Measurements from ENCODE around the gene DBNDD2.

Gene DBNDD2

GRCh38 chr20:45433976-45434375 is 25.9 kb downstream of the DBNDD2 start:
- Histone ChIP-seq H3K4me3 (ENCODE audit: low read depth, low read length) (no peak overlapping the region), H3K27me3 (ENCODE audit: insufficient read depth, low read length) (no peaks in the 10 kb centered on the region), H3K4me1 (ENCODE audit: control insufficient read depth, insufficient read depth, low read length, unreplicated experiment) (peaks cover 5% of the 10 kb centered on the region), H3K79me2 (ENCODE audit: control insufficient read depth, insufficient read depth, low read length, unreplicated experiment) (no peaks in the 10 kb centered on the region), H3K27ac (ENCODE audit: low read depth, low read length) (no peak overlapping the region), H2AFZ (ENCODE audit: low read length, unreplicated experiment) (no peak overlapping the region), H3K36me3 (ENCODE audit: insufficient read depth, low read length) (no peaks in the 10 kb centered on the region)

GRCh38 chr20:45436732-45437485 is 28.8 kb downstream of the DBNDD2 start:
- peak overlapping the region; percentile 39; the same call in 1 of the 2 replicates for H3K27ac ChIP-seq (ENCODE audit: low read depth, low read length)
- no peaks in the 10 kb centered on the region for H3K36me3 ChIP-seq (ENCODE audit: insufficient read depth, low read length)
- no peaks in the 10 kb centered on the region for H3K27me3 ChIP-seq (ENCODE audit: insufficient read depth, low read length)
- peak overlapping the region; percentile 97 for H2AFZ ChIP-seq (ENCODE audit: low read length, unreplicated experiment)
- H3K79me2 ChIP-seq (ENCODE audit: control insufficient read depth, insufficient read depth, low read length, unreplicated experiment) = no peaks in the 10 kb centered on the region
- H3K4me1 ChIP-seq (ENCODE audit: control insufficient read depth, insufficient read depth, low read length, unreplicated experiment) = peaks cover 5% of the 10 kb centered on the region
- H3K4me3 ChIP-seq (ENCODE audit: low read depth, low read length) = peak overlapping the region; percentile 88

- no peaks in the 10 kb centered on the region for H3K79me2 ChIP-seq (ENCODE audit: control insufficient read depth, insufficient read depth, low read length, unreplicated experiment)
- H3K27me3 ChIP-seq (ENCODE audit: insufficient read depth, low read length) = peaks cover 19% of the 10 kb centered on the region
- H3K36me3 ChIP-seq (ENCODE audit: insufficient read depth, low read length) = no peaks in the 10 kb centered on the region
- no peak overlapping the region for H2AFZ ChIP-seq (ENCODE audit: low read length, unreplicated experiment)
- H3K4me1 ChIP-seq (ENCODE audit: control insufficient read depth, insufficient read depth, low read length, unreplicated experiment) = peaks cover 5% of the 10 kb centered on the region
- H3K27ac ChIP-seq (ENCODE audit: low read depth, low read length) = no peak overlapping the region
- H3K4me3 ChIP-seq (ENCODE audit: low read depth, low read length) = no peak overlapping the region
Measured at GRCh38 chr20:45440424-45440823, 32.3 kb downstream of the DBNDD2 start.

- Histone ChIP-seq H3K27me3 (ENCODE audit: insufficient read depth, low read length) (peaks cover 25% of the 10 kb centered on the region), H2AFZ (ENCODE audit: low read length, unreplicated experiment) (no peak overlapping the region), H3K36me3 (ENCODE audit: insufficient read depth, low read length) (no peaks in the 10 kb centered on the region), H3K4me3 (ENCODE audit: low read depth, low read length) (no peak overlapping the region), H3K4me1 (ENCODE audit: control insufficient read depth, insufficient read depth, low read length, unreplicated experiment) (peaks cover 3% of the 10 kb centered on the region), H3K27ac (ENCODE audit: low read depth, low read length) (no peak overlapping the region), H3K79me2 (ENCODE audit: control insufficient read depth, insufficient read depth, low read length, unreplicated experiment) (no peaks in the 10 kb centered on the region)
Measured at GRCh38 chr20:45440891-45441685, 33.0 kb downstream of the DBNDD2 start.

GRCh38 chr20:45441746-45442145 is 33.7 kb downstream of the DBNDD2 start:
- H3K27me3 ChIP-seq (ENCODE audit: insufficient read depth, low read length) = peaks cover 31% of the 10 kb centered on the region

GRCh38 chr20:45444050-45444449 is 36.0 kb downstream of the DBNDD2 start:
- H3K27me3 ChIP-seq (ENCODE audit: insufficient read depth, low read length) = peaks cover 39% of the 10 kb centered on the region
- no peaks in the 10 kb centered on the region for H3K36me3 ChIP-seq (ENCODE audit: insufficient read depth, low read length)
- H2AFZ ChIP-seq (ENCODE audit: low read length, unreplicated experiment) = no peak overlapping the region
- no peaks in the 10 kb centered on the region for H3K4me1 ChIP-seq (ENCODE audit: control insufficient read depth, insufficient read depth, low read length, unreplicated experiment)
- H3K27ac ChIP-seq (ENCODE audit: low read depth, low read length) = no peak overlapping the region
- H3K79me2 ChIP-seq (ENCODE audit: control insufficient read depth, insufficient read depth, low read length, unreplicated experiment) = no peaks in the 10 kb centered on the region
- H3K4me3 ChIP-seq (ENCODE audit: low read depth, low read length) = no peak overlapping the region

More at GRCh38 chr20:45441746-45442145, 33.7 kb downstream of the DBNDD2 start:
- Histone ChIP-seq H3K79me2 (ENCODE audit: control insufficient read depth, insufficient read depth, low read length, unreplicated experiment) (no peaks in the 10 kb centered on the region), H3K4me3 (ENCODE audit: low read depth, low read length) (no peak overlapping the region), H3K4me1 (ENCODE audit: control insufficient read depth, insufficient read depth, low read length, unreplicated experiment) (no peaks in the 10 kb centered on the region), H3K27ac (ENCODE audit: low read depth, low read length) (no peak overlapping the region), H2AFZ (ENCODE audit: low read length, unreplicated experiment) (no peak overlapping the region), H3K36me3 (ENCODE audit: insufficient read depth, low read length) (no peaks in the 10 kb centered on the region)

GRCh38 chr20:45445805-45446562 is 37.9 kb downstream of the DBNDD2 start:
- no peaks in the 10 kb centered on the region for H3K36me3 ChIP-seq (ENCODE audit: insufficient read depth, low read length)
- H3K27ac ChIP-seq (ENCODE audit: low read depth, low read length) = no peak overlapping the region
- no peaks in the 10 kb centered on the region for H3K4me1 ChIP-seq (ENCODE audit: control insufficient read depth, insufficient read depth, low read length, unreplicated experiment)
- H3K27me3 ChIP-seq (ENCODE audit: insufficient read depth, low read length) = peaks cover 39% of the 10 kb centered on the region
- H3K4me3 ChIP-seq (ENCODE audit: low read depth, low read length) = no peak overlapping the region
- no peaks in the 10 kb centered on the region for H3K79me2 ChIP-seq (ENCODE audit: control insufficient read depth, insufficient read depth, low read length, unreplicated experiment)
- no peak overlapping the region for H2AFZ ChIP-seq (ENCODE audit: low read length, unreplicated experiment)

GRCh38 chr20:45448270-45448669 is 40.2 kb downstream of the DBNDD2 start:
- H3K79me2 ChIP-seq (ENCODE audit: control insufficient read depth, insufficient read depth, low read length, unreplicated experiment) = no peaks in the 10 kb centered on the region
- no peaks in the 10 kb centered on the region for H3K36me3 ChIP-seq (ENCODE audit: insufficient read depth, low read length)
- peaks cover 43% of the 10 kb centered on the region for H3K27me3 ChIP-seq (ENCODE audit: insufficient read depth, low read length)
- no peak overlapping the region for H3K27ac ChIP-seq (ENCODE audit: low read depth, low read length)
- H3K4me3 ChIP-seq (ENCODE audit: low read depth, low read length) = no peak overlapping the region
- no peaks in the 10 kb centered on the region for H3K4me1 ChIP-seq (ENCODE audit: control insufficient read depth, insufficient read depth, low read length, unreplicated experiment)
- no peak overlapping the region for H2AFZ ChIP-seq (ENCODE audit: low read length, unreplicated experiment)

GRCh38 chr20:45449528-45449927 is 41.4 kb downstream of the DBNDD2 start:
- Histone ChIP-seq H3K27ac (ENCODE audit: low read depth, low read length) (no peak overlapping the region), H3K36me3 (ENCODE audit: insufficient read depth, low read length) (no peaks in the 10 kb centered on the region), H3K79me2 (ENCODE audit: control insufficient read depth, insufficient read depth, low read length, unreplicated experiment) (no peaks in the 10 kb centered on the region), H2AFZ (ENCODE audit: low read length, unreplicated experiment) (no peak overlapping the region), H3K4me1 (ENCODE audit: control insufficient read depth, insufficient read depth, low read length, unreplicated experiment) (no peaks in the 10 kb centered on the region), H3K27me3 (ENCODE audit: insufficient read depth, low read length) (peaks cover 34% of the 10 kb centered on the region), H3K4me3 (ENCODE audit: low read depth, low read length) (no peak overlapping the region)

- Histone ChIP-seq H3K27me3 (ENCODE audit: insufficient read depth, low read length) (peaks cover 27% of the 10 kb centered on the region), H3K36me3 (ENCODE audit: insufficient read depth, low read length) (no peaks in the 10 kb centered on the region), H3K4me3 (ENCODE audit: low read depth, low read length) (no peak overlapping the region), H3K27ac (ENCODE audit: low read depth, low read length) (no peak overlapping the region), H3K4me1 (ENCODE audit: control insufficient read depth, insufficient read depth, low read length, unreplicated experiment) (no peaks in the 10 kb centered on the region), H2AFZ (ENCODE audit: low read length, unreplicated experiment) (no peak overlapping the region), H3K79me2 (ENCODE audit: control insufficient read depth, insufficient read depth, low read length, unreplicated experiment) (no peaks in the 10 kb centered on the region)
Measured at GRCh38 chr20:45450097-45450818, 42.2 kb downstream of the DBNDD2 start.

Measured in ACC112 (cell line).